Mesothelial cell of epicardium (in vitro differentiated cells): ENCODE measurements around the gene NCAPH2. TPM values are rescaled to one million over a fixed set of nuclear protein-coding genes. Genes with fewer than 3 reads are reported as not detected.

Source experiments
- DNase-seq, 2 experiments: peaks; one replicate each; pipeline ENCODE4 v3.0.0; 2021; ENCODE audit warnings: low spot score in 2 of 2; ENCODE audit not compliant: unreplicated experiment in 2 of 2
- H3K27ac Mint-ChIP-seq: 2 replicates; pipeline ENCODE4 v1.8.0; 2021; ENCODE audit warnings: mixed read lengths
- H3K27me3 Mint-ChIP-seq: 2 replicates; pipeline ENCODE4 v1.8.0; 2021; ENCODE audit warnings: low read depth, mixed read lengths
- H3K36me3 Mint-ChIP-seq: 2 replicates; pipeline ENCODE4 v1.8.0; 2021; ENCODE audit warnings: mixed read lengths
- H3K4me1 Mint-ChIP-seq: 2 replicates; pipeline ENCODE4 v1.8.0; 2021; ENCODE audit warnings: mixed read lengths
- H3K4me3 Mint-ChIP-seq: 2 replicates; pipeline ENCODE4 v1.8.0; 2021; ENCODE audit warnings: mild to moderate bottlenecking, moderate library complexity, mixed read lengths
- H3K9me3 Mint-ChIP-seq: 2 replicates; pipeline ENCODE4 v1.8.0; 2021; ENCODE audit warnings: mixed read lengths
- CTCF ChIP-seq: fragments of 200-600 bp; sonication (generic); IDR thresholded peaks from one replicate; pipeline ENCODE4 v1.5.0; 2021; ENCODE audit warnings: antibody characterized with exemption; ENCODE audit not compliant: unreplicated experiment
- total RNA-seq: library from RNA; stranded (reverse); gene quantifications from 3 replicates; pipeline ENCODE4 v1.2.1, GENCODE V29; 2021

NCAPH2 gene
- total RNA-seq, 1 donor from 2014 or later = 60.3 TPM

- H3K4me3 Mint-ChIP-seq = no peak overlapping the region
- H3K27me3 Mint-ChIP-seq = no peaks in the 10 kb centered on the region
- no peaks in the 10 kb centered on the region for H3K9me3 Mint-ChIP-seq
- no peak for DNase-seq
- no peak for TF ChIP-seq CTCF
- H3K27ac Mint-ChIP-seq = no peak overlapping the region
- peaks cover 8% of the 10 kb centered on the region for H3K36me3 Mint-ChIP-seq
- H3K4me1 Mint-ChIP-seq = peaks cover 10% of the 10 kb centered on the region
These were observed 40.1 kb upstream of the NCAPH2 start for GRCh38 chr22:50467773-50468440.

GRCh38 chr22:50468626-50469025 lies 39.4 kb upstream of the NCAPH2 start:
- Mint-ChIP-seq H3K36me3 (peaks cover 5% of the 10 kb centered on the region), H3K4me3 (no peak overlapping the region), H3K9me3 (no peaks in the 10 kb centered on the region), H3K27me3 (no peaks in the 10 kb centered on the region), H3K4me1 (peaks cover 18% of the 10 kb centered on the region), H3K27ac (no peak overlapping the region)
- no peak for DNase-seq
- no peak for TF ChIP-seq CTCF

- H3K9me3 Mint-ChIP-seq = no peaks in the 10 kb centered on the region
- H3K4me3 Mint-ChIP-seq = no peak overlapping the region
- TF ChIP-seq CTCF = no peak
- no peak for DNase-seq
- no peaks in the 10 kb centered on the region for H3K27me3 Mint-ChIP-seq
- H3K36me3 Mint-ChIP-seq = peaks cover 3% of the 10 kb centered on the region
- H3K27ac Mint-ChIP-seq = no peak overlapping the region
- peaks cover 23% of the 10 kb centered on the region for H3K4me1 Mint-ChIP-seq
These were observed 38.4 kb upstream of the NCAPH2 start for GRCh38 chr22:50469377-50470305.

- no peak for DNase-seq
- H3K9me3 Mint-ChIP-seq = no peaks in the 10 kb centered on the region
- TF ChIP-seq CTCF = no peak
- H3K27me3 Mint-ChIP-seq = no peaks in the 10 kb centered on the region
- H3K4me3 Mint-ChIP-seq = no peak overlapping the region
- H3K4me1 Mint-ChIP-seq = peaks cover 27% of the 10 kb centered on the region
- H3K36me3 Mint-ChIP-seq = peaks cover 3% of the 10 kb centered on the region
- peak overlapping the region; percentile 26 for H3K27ac Mint-ChIP-seq
These were observed 37.5 kb upstream of the NCAPH2 start for GRCh38 chr22:50470491-50470890.

- TF ChIP-seq CTCF = no peak
- Mint-ChIP-seq H3K4me1 (peaks cover 28% of the 10 kb centered on the region), H3K9me3 (no peaks in the 10 kb centered on the region), H3K4me3 (no peak overlapping the region), H3K27me3 (no peaks in the 10 kb centered on the region), H3K36me3 (peaks cover 3% of the 10 kb centered on the region), H3K27ac (no peak overlapping the region)
- no peak for DNase-seq
These were observed 36.7 kb upstream of the NCAPH2 start for GRCh38 chr22:50471197-50471847.
